Measurements from ENCODE around the gene SPOCK2.

The SPOCK2 gene

DNA sequence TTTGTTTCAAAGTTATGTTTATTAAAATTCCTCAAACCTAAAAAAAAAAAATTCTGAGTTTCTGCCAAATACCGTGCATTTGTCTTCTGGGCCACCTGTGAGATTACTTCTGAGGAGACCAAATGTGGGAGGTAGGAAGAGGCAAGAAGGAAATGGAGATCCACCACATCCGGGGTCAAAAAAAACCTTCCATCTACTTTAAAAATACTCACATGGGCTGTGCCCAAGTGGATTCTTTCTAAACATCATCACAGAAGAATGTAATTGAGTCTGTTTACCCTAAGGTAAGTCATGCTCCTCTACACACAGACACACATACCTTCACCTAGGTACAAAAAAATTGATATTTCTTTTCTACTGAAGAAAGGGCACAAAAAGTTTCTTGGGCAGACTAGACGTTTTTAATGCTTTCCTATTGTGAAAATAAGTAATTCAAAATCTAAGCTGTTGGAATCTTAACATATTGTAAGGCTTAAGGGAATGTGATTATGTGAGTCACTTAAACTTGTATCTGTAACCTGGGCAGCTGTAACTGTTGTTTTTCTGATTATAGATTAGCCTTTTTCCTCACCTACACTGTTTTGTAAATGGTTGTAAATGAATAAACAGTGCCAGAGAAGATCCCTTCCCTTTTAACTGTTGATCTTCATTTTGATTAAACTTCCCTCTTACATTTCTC is 19.1 kb upstream of the SPOCK2 start:
- no peak for DNase-seq

DNA sequence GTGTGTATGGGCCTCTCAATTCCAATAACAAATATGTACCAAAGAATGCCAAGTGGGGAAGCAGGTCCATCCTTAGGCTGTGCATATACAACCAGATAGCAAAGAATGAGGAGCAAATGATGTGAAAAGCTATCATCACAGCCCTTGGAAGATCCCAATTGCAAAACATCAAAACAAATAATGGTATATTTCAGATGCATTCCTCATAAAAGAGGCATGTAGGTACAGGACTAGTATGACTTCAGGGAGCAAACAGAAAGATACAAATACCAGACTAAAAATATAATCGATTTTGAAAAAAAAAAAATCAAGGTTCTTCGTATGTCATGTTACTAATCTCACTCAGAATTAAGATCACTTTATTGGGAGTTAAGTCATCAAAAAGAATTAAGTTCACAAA is 18.5 kb upstream of the SPOCK2 start:
- no peak for DNase-seq

GRCh38 chr10:72106154-72106849 is 18.0 kb upstream of the SPOCK2 start:
- no peak for DNase-seq

- DNase-seq: no peak
These were observed 17.4 kb upstream of the SPOCK2 start for GRCh38 chr10:72105710-72106109.

DNA sequence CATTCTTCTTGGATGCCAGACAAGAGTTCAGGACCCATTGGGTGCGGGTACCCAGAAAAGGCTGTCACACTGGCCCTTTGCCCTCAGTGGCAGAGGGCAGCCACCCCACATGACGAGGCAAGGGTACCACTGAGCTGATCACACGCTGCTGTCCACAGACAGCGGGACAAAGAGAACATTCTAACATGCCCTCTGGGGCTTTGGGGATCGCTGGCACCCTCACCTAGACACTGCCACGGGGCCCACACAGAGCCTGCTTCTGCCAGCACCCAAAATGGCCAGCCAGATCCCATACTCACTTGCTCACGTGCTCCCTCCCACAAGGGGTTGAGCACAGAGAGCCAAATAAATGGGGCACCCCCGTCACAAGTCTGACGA is 16.7 kb upstream of the SPOCK2 start:
- no peak for DNase-seq

- DNase-seq: no peak
These were observed 16.2 kb upstream of the SPOCK2 start for GRCh38 chr10:72104472-72105097.

DNA sequence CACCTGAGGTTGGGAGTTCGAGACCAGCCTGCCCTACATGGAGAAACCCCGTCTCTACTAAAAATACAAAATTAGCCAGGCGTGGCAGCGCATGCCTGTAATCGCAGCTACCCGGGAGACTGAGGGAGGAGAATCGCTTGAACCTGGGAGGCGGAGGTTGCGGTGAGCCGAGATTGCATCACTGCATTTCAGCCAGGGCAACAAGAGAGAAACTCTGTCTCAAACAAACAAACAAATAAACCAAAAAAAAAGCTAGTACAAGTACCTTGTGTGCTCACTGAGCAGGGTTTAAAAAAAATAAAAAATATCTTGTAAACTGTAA is 11.2 kb upstream of the SPOCK2 start:
- no peak for DNase-seq

DNA sequence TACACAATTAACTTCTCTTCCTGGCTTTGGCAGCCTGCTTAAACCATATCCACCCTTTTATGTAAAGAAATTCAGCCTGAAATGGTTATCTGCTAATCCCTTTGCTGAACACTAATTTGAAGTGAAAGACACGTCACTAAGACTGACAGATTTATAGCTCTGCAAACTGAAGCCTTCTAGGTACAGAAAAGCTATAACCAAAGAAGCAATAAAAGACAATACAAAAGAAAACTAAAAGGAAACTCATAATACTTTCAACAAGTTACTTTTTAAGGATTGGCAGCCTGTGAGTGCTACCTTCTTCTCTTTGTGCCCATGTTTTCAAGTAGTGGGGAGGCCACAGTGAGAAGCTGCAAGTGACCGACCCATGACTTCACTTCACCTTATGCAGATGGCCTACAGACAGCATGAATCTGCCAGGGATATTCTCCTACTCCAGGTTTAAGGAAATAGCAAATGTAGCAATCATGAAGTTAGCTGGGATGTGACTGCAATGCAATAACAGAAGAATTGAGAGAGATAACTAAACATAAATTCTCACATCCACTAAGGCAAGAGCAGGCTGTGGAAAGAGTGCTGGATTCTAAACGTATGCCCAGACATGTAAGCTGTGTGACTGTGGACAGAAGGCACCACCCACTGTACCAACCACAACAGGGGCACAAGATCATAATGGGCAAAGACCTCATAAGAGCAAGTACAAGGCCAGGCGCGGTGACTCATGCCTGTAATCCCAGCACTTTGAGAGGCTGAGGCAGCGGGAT is 10.7 kb upstream of the SPOCK2 start:
- no peak for DNase-seq

DNA sequence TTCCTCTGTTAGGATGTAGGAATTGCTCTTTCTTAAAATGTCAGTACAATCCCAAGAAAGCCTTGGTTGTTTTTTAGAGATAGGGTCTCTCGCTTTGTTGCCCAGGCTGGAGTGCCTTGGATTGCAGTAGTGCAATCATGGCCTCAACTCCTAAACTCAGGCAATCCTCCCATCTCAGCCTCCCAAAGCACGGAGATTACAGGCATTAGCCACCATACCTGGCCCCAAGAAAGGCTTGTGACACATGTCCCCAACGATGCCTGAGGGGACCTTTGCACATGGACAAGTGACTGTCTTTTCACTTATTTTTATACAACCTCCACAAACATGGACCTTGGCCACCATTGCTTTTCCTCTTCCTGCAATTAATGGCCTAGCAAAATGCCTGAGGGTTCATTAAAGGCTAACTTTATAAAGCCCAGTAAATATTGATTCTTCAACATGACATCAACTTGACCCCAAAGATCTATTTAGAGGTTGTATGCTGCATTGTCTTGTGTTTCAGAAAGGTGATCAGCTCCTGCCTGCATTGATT is 10.0 kb upstream of the SPOCK2 start:
- no peak for DNase-seq

- no peak for DNase-seq
These were observed 9.3 kb upstream of the SPOCK2 start for GRCh38 chr10:72097448-72098300.

GRCh38 chr10:72096115-72097000 is 8.0 kb upstream of the SPOCK2 start:
- no peak for DNase-seq

DNA sequence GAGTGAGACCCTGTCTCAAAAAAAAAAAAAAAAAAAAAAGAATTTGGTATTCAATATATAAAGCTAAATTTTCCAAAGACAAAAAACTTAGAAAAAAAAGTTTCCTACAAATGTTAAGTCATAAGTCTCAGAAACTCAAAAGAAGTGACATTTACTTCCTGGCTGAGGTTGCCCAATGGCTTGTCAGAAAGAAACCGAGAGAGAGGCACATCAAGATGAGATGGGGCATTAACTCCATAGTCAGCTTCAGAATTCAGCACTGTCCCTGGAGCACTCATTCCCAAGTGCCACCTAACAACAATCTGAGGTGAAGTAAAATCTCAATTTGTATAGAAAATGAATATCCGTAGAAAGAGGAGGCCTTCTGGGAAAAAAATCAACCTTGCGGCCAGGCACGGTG is 6.8 kb upstream of the SPOCK2 start:
- DNase-seq: no peak

DNA sequence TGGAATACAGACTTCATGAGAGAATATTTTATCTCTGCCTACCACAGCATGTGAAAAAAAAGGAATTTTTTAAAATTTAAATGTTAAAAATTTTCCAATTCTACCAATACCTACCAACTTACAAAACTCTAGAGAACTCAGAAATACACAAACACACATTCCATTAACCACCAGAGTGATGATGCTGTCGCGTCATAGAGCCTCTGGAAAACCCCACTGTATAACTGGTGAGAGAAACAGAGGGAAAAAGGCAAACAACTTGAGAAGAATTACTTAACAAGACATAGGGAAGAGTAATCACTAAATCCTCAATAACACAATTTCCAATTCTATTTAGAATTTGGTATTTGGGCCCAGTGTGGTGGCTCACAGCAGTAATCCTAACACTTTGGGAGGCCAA is 6.2 kb upstream of the SPOCK2 start:
- DNase-seq: no peak

DNA sequence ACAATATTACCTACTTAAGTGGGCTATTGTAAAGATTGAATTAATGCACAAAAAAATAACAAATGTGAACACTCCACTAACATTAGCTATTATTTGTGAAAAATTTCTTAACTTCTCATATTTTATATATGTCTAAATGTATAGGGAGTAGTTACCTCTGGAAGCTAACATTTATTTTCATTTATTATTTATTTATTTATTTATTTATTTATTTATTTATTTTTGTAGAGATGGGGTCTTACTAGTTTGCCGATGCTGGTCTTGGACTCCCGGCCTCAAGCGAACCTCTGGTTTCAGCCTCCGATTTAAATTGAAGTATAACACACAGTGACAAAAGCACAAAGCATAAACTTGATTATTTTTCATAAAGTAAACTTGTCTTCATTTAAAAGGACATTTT is 5.1 kb upstream of the SPOCK2 start:
- DNase-seq: no peak

GRCh38 chr10:72092987-72093386 is 4.6 kb upstream of the SPOCK2 start:
- no peak for DNase-seq

- no peak for DNase-seq
These were observed 4.0 kb upstream of the SPOCK2 start for GRCh38 chr10:72092171-72092924.

GRCh38 chr10:72090326-72090725 is 2.0 kb upstream of the SPOCK2 start:
- DNase-seq: no peak

DNA sequence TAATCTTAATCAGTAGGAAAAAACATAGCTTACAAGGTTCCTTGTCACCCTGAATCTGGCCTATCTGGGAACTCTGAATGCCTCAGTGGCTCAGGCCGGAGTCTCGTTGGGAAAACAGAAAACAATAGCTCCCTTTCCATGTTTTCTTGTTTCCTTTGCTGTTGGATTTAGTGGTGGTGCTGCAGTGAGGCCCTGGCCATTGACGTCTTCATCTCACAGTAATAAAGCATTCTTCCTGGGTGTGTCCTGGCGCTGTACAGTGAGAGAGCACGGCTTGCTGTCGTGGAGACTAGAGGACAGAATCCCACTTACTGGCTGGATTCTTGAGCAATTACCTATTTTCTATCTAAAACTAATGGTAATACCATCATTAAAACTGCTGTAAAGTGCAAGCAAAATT is 1.3 kb upstream of the SPOCK2 start:
- peak in 1 of 2 experiments; percentile 9 for DNase-seq

- DNase-seq: peak; percentile 5 to 18
These were observed 681 bp upstream of the SPOCK2 start for GRCh38 chr10:72088889-72089575.

- DNase-seq: no peak
These were observed 871 bp downstream of the SPOCK2 start for GRCh38 chr10:72087392-72087968.
